Measurements from ENCODE around the gene ABCC4. TPM values are rescaled to one million over a fixed set of nuclear protein-coding genes. Genes with fewer than 3 reads are reported as not detected.

The ABCC4 gene
- total RNA-seq, 2 experiments from 2014 or later: 12.2 to 12.9 TPM

- ChIA-PET POLR2A (no interaction called here), CTCF (no interaction called here)
These were observed 213.4 kb downstream of the ABCC4 start for GRCh38 chr13:95087746-95088305.

- ChIA-PET CTCF (no interaction called here), POLR2A (no interaction called here)
These were observed 214.5 kb downstream of the ABCC4 start for GRCh38 chr13:95086761-95087160.

- POLR2A ChIA-PET: no interaction called here
- CTCF ChIA-PET: no interaction called here
These were observed 217.5 kb downstream of the ABCC4 start for GRCh38 chr13:95083758-95084157.

GRCh38 chr13:95083066-95083465, 218.2 kb downstream of the ABCC4 start:
- CTCF ChIA-PET: no interaction called here
- POLR2A ChIA-PET: no interaction called here

GRCh38 chr13:95075506-95075905, 225.7 kb downstream of the ABCC4 start:
- ChIA-PET POLR2A (no interaction called here), CTCF (no interaction called here)

- ChIA-PET POLR2A (no interaction called here), CTCF (no interaction called here)
These were observed 226.4 kb downstream of the ABCC4 start for GRCh38 chr13:95074820-95075219.

GRCh38 chr13:95073747-95074311, 227.4 kb downstream of the ABCC4 start:
- POLR2A ChIA-PET: no interaction called here
- CTCF ChIA-PET: no interaction called here

GRCh38 chr13:95067303-95067702, 233.9 kb downstream of the ABCC4 start:
- ChIA-PET POLR2A (no interaction called here), CTCF (no interaction called here)

GRCh38 chr13:95060014-95060519, 241.2 kb downstream of the ABCC4 start:
- ChIA-PET POLR2A (no interaction called here), CTCF (no interaction called here)

- ChIA-PET CTCF (no interaction called here), POLR2A (no interaction called here)
These were observed 241.9 kb downstream of the ABCC4 start for GRCh38 chr13:95059306-95059705.

- POLR2A ChIA-PET: no interaction called here
- CTCF ChIA-PET: no interaction called here
These were observed 242.6 kb downstream of the ABCC4 start for GRCh38 chr13:95058680-95059079.

GRCh38 chr13:95056266-95056665, 245.0 kb downstream of the ABCC4 start:
- ChIA-PET POLR2A (no interaction called here), CTCF (no interaction called here)

GRCh38 chr13:95050800-95051615, 250.2 kb downstream of the ABCC4 start:
- POLR2A ChIA-PET: no interaction called here
- CTCF ChIA-PET: no interaction called here

- ChIA-PET POLR2A (no interaction called here), CTCF (no interaction called here)
These were observed 251.5 kb downstream of the ABCC4 start for GRCh38 chr13:95049772-95050171.

- ChIA-PET POLR2A (no interaction called here), CTCF (no interaction called here)
These were observed 256.6 kb downstream of the ABCC4 start for GRCh38 chr13:95044452-95045205.

GRCh38 chr13:95039415-95039814, 261.8 kb downstream of the ABCC4 start:
- ChIA-PET POLR2A (no interaction called here), CTCF (no interaction called here)

GRCh38 chr13:95038949-95039348, 262.3 kb downstream of the ABCC4 start:
- ChIA-PET CTCF (interaction anchor here (0.7 kb wide), 1 partner anchor 33 kb away, joined by 5 read pairs; no protein-coding TSS in a partner anchor), POLR2A (no interaction called here)

- POLR2A ChIA-PET: no interaction called here
- CTCF ChIA-PET: no interaction called here
These were observed 265.7 kb downstream of the ABCC4 start for GRCh38 chr13:95035311-95036109.

GRCh38 chr13:95033890-95034289, 267.4 kb downstream of the ABCC4 start:
- POLR2A ChIA-PET: no interaction called here
- CTCF ChIA-PET: no interaction called here

GRCh38 chr13:95032121-95032520, 269.1 kb downstream of the ABCC4 start:
- CTCF ChIA-PET: interaction anchor here (0.7 kb wide), 1 partner anchor 1599 kb away, joined by 4 read pairs; no protein-coding TSS in a partner anchor
- POLR2A ChIA-PET: no interaction called here
